A549 treated with AZD2906 at 1 μM for 4 hours (cell line): Measurements from ENCODE around the gene LAMP2. TPM values are rescaled to one million over a fixed set of nuclear protein-coding genes. Genes with fewer than 3 reads are reported as not detected.

Experiments
- total RNA-seq: library from RNA; stranded (reverse); fragments of 200-300 nt; extraction: Qiagen RNA extraction; gene quantifications from 5 replicates; pipeline ENCODE4 v1.2.3, GENCODE V29; 2022

The LAMP2 gene
- total RNA-seq, result 86.4 to 99.6 TPM (median 97.0 TPM) in 5 replicates

DNA sequence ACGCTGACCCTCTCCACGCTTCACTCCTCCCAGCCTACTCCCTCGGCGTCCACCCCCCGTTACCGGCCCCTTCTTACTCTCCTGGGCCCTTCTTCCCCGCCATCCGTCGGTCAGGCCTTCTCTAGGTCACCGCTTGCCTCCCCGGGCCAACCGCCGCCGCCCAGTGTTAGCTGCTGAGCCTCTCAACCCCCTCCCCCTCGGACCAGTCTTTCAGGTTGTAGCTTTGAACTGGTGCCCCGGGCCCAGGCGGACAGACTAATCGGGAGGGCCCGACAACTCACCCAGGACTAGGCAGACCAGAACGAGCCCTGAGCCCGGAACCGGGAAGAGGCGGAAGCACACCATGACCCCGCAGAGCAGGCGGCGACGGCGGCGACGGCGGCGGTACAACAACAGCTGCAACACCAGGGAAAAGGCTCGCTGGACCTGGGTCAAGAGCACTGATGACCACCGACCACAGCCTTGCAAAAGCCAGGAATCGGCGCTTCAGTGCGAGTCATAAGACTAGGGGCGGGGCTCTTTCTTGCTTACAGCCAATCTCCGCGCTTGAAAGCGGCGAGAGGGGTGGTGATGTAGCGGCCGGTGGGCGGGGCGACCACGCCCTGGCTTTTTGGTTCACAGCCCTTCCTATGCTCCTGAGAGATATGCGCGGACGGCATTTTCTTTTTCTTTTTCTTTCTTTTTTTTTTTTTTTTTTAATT lies at the start of gene LAMP2:
Gene LAMP2 (minus strand): TSS at position 472 of the 701 bp plus-strand sequence. CDS start 127 bp downstream, at position 345.

Other genes starting within 250 kb of the LAMP2 start
- 7.9 to 12.2 TPM (median 11.0 TPM) in 5 replicates for gene ZBTB33, start 218.5 kb downstream of the LAMP2 start, total RNA-seq
- 0.34 to 0.54 TPM (median 0.50 TPM) in 5 replicates for gene TMEM255A, start 157.8 kb downstream of the LAMP2 start, total RNA-seq
- gene ATP1B4, start 107.2 kb downstream of the LAMP2 start, total RNA-seq, result not detected in 5 replicates
- gene CUL4B, start 91.7 kb upstream of the LAMP2 start, total RNA-seq, result 35.9 to 51.4 TPM (median 42.6 TPM) in 5 replicates
- gene MCTS1, start 134.8 kb upstream of the LAMP2 start, total RNA-seq, result 87.5 to 96.6 TPM (median 89.5 TPM) in 5 replicates
- 29.0 to 36.4 TPM (median 32.5 TPM) in 5 replicates for gene C1GALT1C1, start 160.8 kb upstream of the LAMP2 start, total RNA-seq